Mesothelial cell of epicardium (in vitro differentiated cells): ENCODE measurements around the gene MAPK9. TPM values are rescaled to one million over a fixed set of nuclear protein-coding genes. Genes with fewer than 3 reads are reported as not detected.

Experiments
- DNase-seq, 2 experiments: peaks; one replicate each; pipeline ENCODE4 v3.0.0; 2021; ENCODE audit warnings: low spot score in 2 of 2; ENCODE audit not compliant: unreplicated experiment in 2 of 2
- H3K27ac Mint-ChIP-seq: 2 replicates; pipeline ENCODE4 v1.8.0; 2021; ENCODE audit warnings: mixed read lengths
- H3K27me3 Mint-ChIP-seq: 2 replicates; pipeline ENCODE4 v1.8.0; 2021; ENCODE audit warnings: low read depth, mixed read lengths
- H3K36me3 Mint-ChIP-seq: 2 replicates; pipeline ENCODE4 v1.8.0; 2021; ENCODE audit warnings: mixed read lengths
- H3K4me1 Mint-ChIP-seq: 2 replicates; pipeline ENCODE4 v1.8.0; 2021; ENCODE audit warnings: mixed read lengths
- H3K4me3 Mint-ChIP-seq: 2 replicates; pipeline ENCODE4 v1.8.0; 2021; ENCODE audit warnings: mild to moderate bottlenecking, moderate library complexity, mixed read lengths
- H3K9me3 Mint-ChIP-seq: 2 replicates; pipeline ENCODE4 v1.8.0; 2021; ENCODE audit warnings: mixed read lengths
- total RNA-seq: library from RNA; stranded (reverse); gene quantifications from 3 replicates; pipeline ENCODE4 v1.2.1, GENCODE V29; 2021
- TF ChIP-seq, protein P1 (sequence below): fragments of 200-600 bp; sonication (generic); IDR thresholded peaks from one replicate; pipeline ENCODE4 v1.5.0; 2021; ENCODE audit warnings: antibody characterized with exemption; ENCODE audit not compliant: unreplicated experiment

The MAPK9 gene
- total RNA-seq, 1 donor from 2014 or later = 35.7 TPM

GRCh38 chr5:180191716-180192115 is 100.2 kb downstream of the MAPK9 start:
- Mint-ChIP-seq H3K36me3 (no peaks in the 10 kb centered on the region), H3K27ac (no peak overlapping the region), H3K4me3 (no peak overlapping the region), H3K9me3 (peaks cover 13% of the 10 kb centered on the region), H3K27me3 (peaks cover 5% of the 10 kb centered on the region), H3K4me1 (no peaks in the 10 kb centered on the region)
- TF ChIP-seq, protein P1, sequence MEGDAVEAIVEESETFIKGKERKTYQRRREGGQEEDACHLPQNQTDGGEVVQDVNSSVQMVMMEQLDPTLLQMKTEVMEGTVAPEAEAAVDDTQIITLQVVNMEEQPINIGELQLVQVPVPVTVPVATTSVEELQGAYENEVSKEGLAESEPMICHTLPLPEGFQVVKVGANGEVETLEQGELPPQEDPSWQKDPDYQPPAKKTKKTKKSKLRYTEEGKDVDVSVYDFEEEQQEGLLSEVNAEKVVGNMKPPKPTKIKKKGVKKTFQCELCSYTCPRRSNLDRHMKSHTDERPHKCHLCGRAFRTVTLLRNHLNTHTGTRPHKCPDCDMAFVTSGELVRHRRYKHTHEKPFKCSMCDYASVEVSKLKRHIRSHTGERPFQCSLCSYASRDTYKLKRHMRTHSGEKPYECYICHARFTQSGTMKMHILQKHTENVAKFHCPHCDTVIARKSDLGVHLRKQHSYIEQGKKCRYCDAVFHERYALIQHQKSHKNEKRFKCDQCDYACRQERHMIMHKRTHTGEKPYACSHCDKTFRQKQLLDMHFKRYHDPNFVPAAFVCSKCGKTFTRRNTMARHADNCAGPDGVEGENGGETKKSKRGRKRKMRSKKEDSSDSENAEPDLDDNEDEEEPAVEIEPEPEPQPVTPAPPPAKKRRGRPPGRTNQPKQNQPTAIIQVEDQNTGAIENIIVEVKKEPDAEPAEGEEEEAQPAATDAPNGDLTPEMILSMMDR = no peak
- DNase-seq = no peak

- TF ChIP-seq, protein P1 = no peak
- H3K36me3 Mint-ChIP-seq = no peaks in the 10 kb centered on the region
- DNase-seq = no peak
- no peak overlapping the region for H3K27ac Mint-ChIP-seq
- H3K4me1 Mint-ChIP-seq = no peaks in the 10 kb centered on the region
- peaks cover 5% of the 10 kb centered on the region for H3K27me3 Mint-ChIP-seq
- no peak overlapping the region for H3K4me3 Mint-ChIP-seq
- peaks cover 24% of the 10 kb centered on the region for H3K9me3 Mint-ChIP-seq
Observed at GRCh38 chr5:180187767-180188166, 104.1 kb downstream of the MAPK9 start.

Other genes with a start within 250 kb of the MAPK9 start
- gene RNF130, start 220.3 kb downstream of the MAPK9 start, total RNA-seq = 44.9 to 46.8 TPM (median 44.9 TPM) in 3 replicates
- gene RASGEF1C, start 82.9 kb downstream of the MAPK9 start, total RNA-seq = 0.36 to 0.58 TPM (median 0.42 TPM) in 3 replicates
- 14.9 to 16.3 TPM (median 15.7 TPM) in 3 replicates for gene GFPT2, start 61.3 kb upstream of the MAPK9 start, total RNA-seq
- 50.4 to 54.4 TPM (median 53.7 TPM) in 3 replicates for gene CNOT6, start 202.3 kb upstream of the MAPK9 start, total RNA-seq